ENCODE measurements around the gene NCKAP5.

NCKAP5 gene

DNA sequence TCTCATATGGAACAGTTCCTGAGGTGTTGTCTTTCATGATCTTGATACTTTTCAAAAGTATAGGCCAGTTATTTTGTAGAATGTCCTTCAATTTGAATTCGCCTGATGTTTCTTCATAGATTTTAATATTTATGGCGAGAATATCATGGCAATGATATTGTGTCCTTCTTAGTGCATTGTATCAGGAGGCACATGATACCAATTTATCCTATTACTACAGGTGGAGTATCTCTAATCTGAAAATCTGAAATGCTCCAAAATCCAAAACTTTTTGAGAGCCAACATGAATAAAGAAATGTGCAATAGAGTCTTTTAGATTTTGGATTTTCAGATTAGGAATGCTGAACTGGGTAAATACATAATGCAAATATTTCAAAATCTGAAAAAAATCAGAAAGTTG, 681.7 kb downstream of the NCKAP5 start:
- FAIRE-seq (no peak), DNase-seq (ENCODE audit: insufficient read length) (no peak)
- TF ChIP-seq TAF1 (IDR thresholded peaks at IDR 0.05; ENCODE audit: borderline replicate concordance, low read depth, low read length) (no peak), POLR2AphosphoS5 (IDR thresholded peaks at IDR 0.05; ENCODE audit: low read depth, low read length) (no peak), POLR2A (IDR thresholded peaks at IDR 0.05; ENCODE audit: low read depth, low read length) (no peak)

DNA sequence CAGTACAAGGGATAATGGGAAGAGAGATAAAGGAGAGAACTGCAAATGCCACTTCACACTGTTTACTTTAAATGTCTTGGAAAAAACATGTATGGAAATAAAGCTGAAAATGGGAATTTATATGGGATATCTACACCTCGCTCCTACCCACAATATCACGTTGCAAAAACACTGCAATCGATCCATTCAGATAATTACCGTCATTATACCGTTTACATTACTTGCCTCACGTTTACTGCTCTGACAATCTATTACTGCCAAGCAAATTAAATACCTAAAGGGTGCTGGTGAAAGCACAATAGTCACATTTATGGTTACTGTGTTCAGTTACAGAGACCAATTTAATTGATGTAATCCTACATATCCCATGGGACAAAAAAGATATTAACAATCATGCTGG, 683.6 kb downstream of the NCKAP5 start:
- DNase-seq (ENCODE audit: insufficient read length) (no peak), FAIRE-seq (no peak)
- TF ChIP-seq POLR2AphosphoS5 (IDR thresholded peaks at IDR 0.05; ENCODE audit: low read depth, low read length) (no peak), POLR2A (IDR thresholded peaks at IDR 0.05; ENCODE audit: low read depth, low read length) (no peak), TAF1 (IDR thresholded peaks at IDR 0.05; ENCODE audit: borderline replicate concordance, low read depth, low read length) (no peak)

DNA sequence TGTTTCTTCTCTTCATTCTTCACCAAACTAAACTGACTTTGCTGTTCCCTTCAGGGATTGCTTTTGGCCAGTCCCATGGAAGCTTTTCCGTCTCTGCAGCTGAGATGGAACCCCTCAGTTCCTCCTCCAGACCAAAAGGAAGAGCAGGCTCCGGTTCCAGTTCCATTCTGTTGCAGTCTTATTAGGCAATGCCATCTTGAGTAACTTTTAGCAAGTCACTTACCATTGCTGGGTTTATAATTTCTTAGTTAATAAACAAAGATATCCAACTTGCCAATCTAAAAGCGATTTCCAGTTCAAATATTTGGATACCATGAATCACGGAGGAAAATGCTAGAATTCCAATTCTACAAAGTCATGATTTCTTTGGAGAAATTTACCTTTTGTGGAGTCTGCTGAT, 684.0 kb downstream of the NCKAP5 start:
- FAIRE-seq (no peak), DNase-seq (ENCODE audit: insufficient read length) (no peak)
- TF ChIP-seq POLR2A (IDR thresholded peaks at IDR 0.05; ENCODE audit: low read depth, low read length), result no peak
- TF ChIP-seq POLR2AphosphoS5 (IDR thresholded peaks at IDR 0.05; ENCODE audit: low read depth, low read length), result no peak
- TF ChIP-seq TAF1 (IDR thresholded peaks at IDR 0.05; ENCODE audit: borderline replicate concordance, low read depth, low read length), result no peak

DNA sequence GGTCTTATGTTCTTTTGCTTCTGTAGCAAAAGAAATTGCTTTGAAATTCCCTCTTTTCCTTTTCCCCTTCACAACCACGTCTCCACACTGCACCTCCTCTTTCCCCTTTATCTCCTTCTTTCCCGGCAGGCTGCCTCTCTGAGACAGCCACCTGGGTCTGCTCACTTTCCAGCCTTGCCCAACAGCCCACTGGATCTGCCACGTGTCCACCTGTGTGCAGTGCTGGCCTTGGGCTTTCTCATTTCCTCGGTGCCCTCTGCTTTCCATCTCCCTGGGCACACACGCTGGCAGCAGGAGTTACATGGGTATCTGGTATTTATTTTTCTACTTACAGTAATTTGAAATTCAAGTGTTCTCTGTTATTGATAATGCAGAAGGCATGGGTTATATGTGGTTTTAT, 684.8 kb downstream of the NCKAP5 start:
- FAIRE-seq (no peak), DNase-seq (ENCODE audit: insufficient read length) (no peak)
- TF ChIP-seq POLR2A (IDR thresholded peaks at IDR 0.05; ENCODE audit: low read depth, low read length) (no peak), TAF1 (IDR thresholded peaks at IDR 0.05; ENCODE audit: borderline replicate concordance, low read depth, low read length) (no peak), POLR2AphosphoS5 (IDR thresholded peaks at IDR 0.05; ENCODE audit: low read depth, low read length) (no peak)

DNA sequence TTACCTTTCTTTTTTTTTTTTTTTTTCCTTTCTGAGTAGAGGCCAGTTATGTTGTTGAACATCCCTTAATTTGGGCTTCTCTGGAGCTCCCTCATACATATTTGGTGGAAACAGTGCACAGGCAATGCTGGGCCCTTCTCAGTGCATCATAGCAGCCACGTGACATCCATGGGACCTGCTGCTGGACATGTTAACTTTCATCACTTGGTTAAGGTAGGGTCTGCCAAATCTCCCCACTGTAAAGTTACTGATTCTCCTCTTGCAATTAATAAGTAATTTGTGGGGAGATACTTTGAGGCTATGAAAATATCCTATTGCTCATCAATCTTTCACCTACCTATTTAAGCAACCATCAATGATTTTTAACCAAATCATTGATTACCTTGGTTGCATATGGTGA, 686.7 kb downstream of the NCKAP5 start:
- FAIRE-seq (no peak), DNase-seq (ENCODE audit: insufficient read length) (no peak)
- TF ChIP-seq TAF1 (IDR thresholded peaks at IDR 0.05; ENCODE audit: borderline replicate concordance, low read depth, low read length), result no peak
- no peak for TF ChIP-seq POLR2A (IDR thresholded peaks at IDR 0.05; ENCODE audit: low read depth, low read length)
- TF ChIP-seq POLR2AphosphoS5 (IDR thresholded peaks at IDR 0.05; ENCODE audit: low read depth, low read length), result no peak

DNA sequence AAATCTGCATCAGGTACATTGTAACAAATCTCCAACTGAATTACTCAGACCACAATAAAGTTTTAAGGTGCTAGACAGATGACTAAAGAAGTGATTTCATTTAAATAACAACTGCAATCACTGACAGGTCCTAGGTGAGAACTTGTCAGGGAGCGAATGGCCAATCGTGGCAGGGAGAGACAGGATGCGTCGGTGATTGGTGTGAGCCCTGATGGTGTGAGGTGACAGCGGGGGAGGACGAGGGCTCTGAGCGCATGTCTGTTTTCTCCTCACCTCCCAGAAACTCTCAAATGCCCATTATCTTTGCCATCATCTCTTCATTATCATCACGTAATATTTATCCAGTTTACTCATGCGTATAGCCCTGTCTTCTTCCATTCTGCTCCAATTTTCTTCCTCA, 690.3 kb downstream of the NCKAP5 start:
- TF ChIP-seq POLR2A (IDR thresholded peaks at IDR 0.05; ENCODE audit: low read depth, low read length), result no peak
- TF ChIP-seq POLR2AphosphoS5 (IDR thresholded peaks at IDR 0.05; ENCODE audit: low read depth, low read length), result no peak
- no peak for TF ChIP-seq TAF1 (IDR thresholded peaks at IDR 0.05; ENCODE audit: borderline replicate concordance, low read depth, low read length)
- FAIRE-seq (no peak), DNase-seq (ENCODE audit: insufficient read length) (no peak)

DNA sequence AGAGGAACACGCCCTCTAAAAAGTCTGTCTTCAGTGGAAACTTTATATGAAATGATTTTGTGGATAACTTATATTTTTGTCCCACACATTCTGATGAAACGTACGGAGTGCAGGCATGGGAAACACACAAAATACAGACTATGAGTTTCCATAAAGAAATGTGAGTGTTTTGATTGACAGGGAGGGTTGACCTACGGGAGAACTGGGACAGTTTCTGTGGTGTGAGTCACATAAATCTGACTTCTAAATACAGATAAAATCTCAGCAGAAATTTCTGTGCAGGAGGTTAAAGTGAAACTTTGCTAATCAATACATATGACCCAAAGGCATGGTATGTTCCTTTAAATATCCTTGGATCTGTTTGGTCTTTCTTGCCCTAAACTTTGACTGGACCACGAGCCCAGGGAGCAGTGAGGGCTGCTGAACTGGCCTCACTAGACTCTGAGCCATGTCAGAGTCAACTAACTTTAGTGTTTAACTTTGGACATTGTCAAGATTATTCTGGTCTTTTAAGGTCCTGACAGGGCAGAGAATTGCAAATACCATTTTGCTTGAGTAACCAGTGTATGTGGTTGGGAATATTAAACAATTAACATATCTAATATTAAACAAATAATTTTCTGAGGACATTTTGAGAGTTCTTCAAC, 691.4 kb downstream of the NCKAP5 start:
- no peak for FAIRE-seq
- DNase-seq (ENCODE audit: insufficient read length), result no peak
- TF ChIP-seq TAF1 (IDR thresholded peaks at IDR 0.05; ENCODE audit: borderline replicate concordance, low read depth, low read length) (no peak), POLR2A (IDR thresholded peaks at IDR 0.05; ENCODE audit: low read depth, low read length) (no peak), POLR2AphosphoS5 (IDR thresholded peaks at IDR 0.05; ENCODE audit: low read depth, low read length) (no peak)

DNA sequence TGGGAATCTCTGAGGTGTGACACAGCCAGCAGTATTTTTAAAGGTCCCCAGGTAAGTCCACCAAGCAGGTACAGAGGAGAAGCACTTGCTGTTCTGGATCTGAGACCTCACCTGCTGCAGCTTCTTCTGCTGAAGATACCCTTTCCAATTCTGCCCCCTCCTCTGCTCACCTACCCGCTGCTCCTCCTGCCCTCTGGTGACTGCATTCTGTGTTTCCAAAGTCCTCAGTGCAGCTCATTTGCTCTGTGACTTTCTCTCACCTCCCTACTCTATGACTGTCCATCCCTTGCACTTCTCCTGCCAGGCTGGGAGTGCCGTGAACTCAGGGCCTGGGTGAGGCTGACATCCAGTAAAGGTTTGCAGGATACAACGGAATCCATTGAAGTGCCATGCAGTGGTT, 693.1 kb downstream of the NCKAP5 start:
- TF ChIP-seq POLR2A (IDR thresholded peaks at IDR 0.05; ENCODE audit: low read depth, low read length) (no peak), TAF1 (IDR thresholded peaks at IDR 0.05; ENCODE audit: borderline replicate concordance, low read depth, low read length) (no peak), POLR2AphosphoS5 (IDR thresholded peaks at IDR 0.05; ENCODE audit: low read depth, low read length) (no peak)
- FAIRE-seq (no peak), DNase-seq (ENCODE audit: insufficient read length) (no peak)

DNA sequence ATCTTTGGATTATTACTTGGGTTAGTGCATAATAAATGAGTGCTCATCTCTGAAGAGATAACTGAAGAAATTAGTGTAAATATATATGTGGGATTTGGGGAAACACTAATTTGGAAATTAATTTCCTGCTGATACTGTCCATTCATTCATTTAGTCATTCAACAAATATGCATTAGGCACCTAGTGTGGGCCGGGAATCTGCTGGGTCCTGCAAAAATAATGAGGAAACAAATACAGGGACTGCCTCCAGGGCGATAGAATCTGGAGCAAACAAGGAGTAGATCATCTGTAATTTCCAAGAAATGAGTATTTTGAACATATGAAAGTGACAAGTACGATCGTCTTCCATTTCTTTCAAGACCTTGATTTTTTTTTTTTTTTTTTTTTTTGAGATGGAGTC, 694.5 kb downstream of the NCKAP5 start:
- TF ChIP-seq POLR2A (IDR thresholded peaks at IDR 0.05; ENCODE audit: low read depth, low read length) (no peak), TAF1 (IDR thresholded peaks at IDR 0.05; ENCODE audit: borderline replicate concordance, low read depth, low read length) (no peak), POLR2AphosphoS5 (IDR thresholded peaks at IDR 0.05; ENCODE audit: low read depth, low read length) (no peak)
- FAIRE-seq (no peak), DNase-seq (ENCODE audit: insufficient read length) (no peak)

DNA sequence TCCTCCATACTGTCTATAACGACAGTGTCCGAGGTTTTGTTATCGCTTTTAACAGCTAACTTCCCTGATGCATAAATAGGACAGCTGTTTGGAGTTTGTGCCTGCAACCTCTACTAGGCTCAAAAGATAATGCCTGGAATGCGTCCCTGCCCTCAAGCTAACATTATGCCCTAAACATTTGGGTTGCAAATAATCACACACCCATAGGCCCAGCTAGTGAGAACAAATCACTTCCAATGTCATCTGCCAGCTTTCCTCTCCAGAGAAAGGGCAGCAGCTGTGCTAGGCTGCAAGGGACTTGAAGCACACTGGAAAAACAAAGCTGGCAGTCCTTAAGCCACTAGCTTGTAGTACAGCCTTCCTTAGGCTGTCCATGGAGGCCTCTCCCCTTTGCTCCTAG, 696.4 kb downstream of the NCKAP5 start:
- no peak for TF ChIP-seq POLR2AphosphoS5 (IDR thresholded peaks at IDR 0.05; ENCODE audit: low read depth, low read length)
- TF ChIP-seq TAF1 (IDR thresholded peaks at IDR 0.05; ENCODE audit: borderline replicate concordance, low read depth, low read length), result no peak
- TF ChIP-seq POLR2A (IDR thresholded peaks at IDR 0.05; ENCODE audit: low read depth, low read length), result no peak
- FAIRE-seq (no peak), DNase-seq (ENCODE audit: insufficient read length) (no peak)

DNA sequence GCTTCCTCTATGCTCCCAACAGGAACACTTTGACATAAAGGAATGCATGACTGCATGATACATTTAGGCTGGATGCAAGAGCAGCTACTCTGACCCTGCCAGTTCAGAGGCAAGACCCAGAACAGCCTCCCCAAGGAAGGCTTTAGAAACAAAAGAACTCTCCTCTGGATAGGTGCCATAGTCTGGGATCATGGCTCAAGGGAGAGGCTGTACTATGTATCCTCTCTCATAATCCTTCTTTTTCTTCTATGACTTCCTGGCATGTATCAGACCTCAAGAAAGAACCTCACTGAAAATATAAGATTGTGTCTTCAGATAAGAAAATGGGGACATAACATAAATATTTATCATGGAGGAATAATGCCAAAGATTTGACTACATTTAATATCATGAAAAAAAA, 704.3 kb downstream of the NCKAP5 start:
- FAIRE-seq, result no peak
- DNase-seq (ENCODE audit: insufficient read length), result no peak
- TF ChIP-seq POLR2A (IDR thresholded peaks at IDR 0.05; ENCODE audit: low read depth, low read length) (no peak), TAF1 (IDR thresholded peaks at IDR 0.05; ENCODE audit: borderline replicate concordance, low read depth, low read length) (no peak), POLR2AphosphoS5 (IDR thresholded peaks at IDR 0.05; ENCODE audit: low read depth, low read length) (no peak)

DNA sequence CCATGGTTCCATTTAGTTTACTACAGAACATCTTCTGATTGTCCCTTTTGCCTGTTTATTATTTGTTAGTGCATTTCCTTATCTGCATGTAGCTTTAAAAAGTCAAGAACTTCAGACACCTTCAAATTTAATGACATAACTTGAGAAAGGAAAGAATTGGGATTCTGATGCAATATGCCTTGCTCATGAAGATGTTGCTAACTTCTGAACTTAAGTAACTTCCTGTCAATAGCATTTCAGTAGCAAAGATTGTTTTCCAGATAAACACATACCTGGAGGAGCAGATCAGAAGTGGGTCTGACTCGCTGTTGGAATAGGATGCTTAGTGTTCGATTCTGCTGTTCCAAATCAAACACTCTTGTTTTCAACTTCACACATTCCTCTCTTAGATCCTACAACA, 708.0 kb downstream of the NCKAP5 start:
- no peak for TF ChIP-seq POLR2A (IDR thresholded peaks at IDR 0.05; ENCODE audit: low read depth, low read length)
- no peak for TF ChIP-seq TAF1 (IDR thresholded peaks at IDR 0.05; ENCODE audit: borderline replicate concordance, low read depth, low read length)
- TF ChIP-seq POLR2AphosphoS5 (IDR thresholded peaks at IDR 0.05; ENCODE audit: low read depth, low read length), result no peak
- FAIRE-seq, result no peak
- no peak for DNase-seq (ENCODE audit: insufficient read length)

Data from GM12892 (cell line).